ENCODE measurements around the gene SMAD2. TPM values are rescaled to one million over a fixed set of nuclear protein-coding genes. Genes with fewer than 3 reads are reported as not detected.

Gene SMAD2
- polyA plus RNA-seq, 2 of the 4 experiments (the other 2 are of a cell fraction), result 131 to 229 TPM

DNA sequence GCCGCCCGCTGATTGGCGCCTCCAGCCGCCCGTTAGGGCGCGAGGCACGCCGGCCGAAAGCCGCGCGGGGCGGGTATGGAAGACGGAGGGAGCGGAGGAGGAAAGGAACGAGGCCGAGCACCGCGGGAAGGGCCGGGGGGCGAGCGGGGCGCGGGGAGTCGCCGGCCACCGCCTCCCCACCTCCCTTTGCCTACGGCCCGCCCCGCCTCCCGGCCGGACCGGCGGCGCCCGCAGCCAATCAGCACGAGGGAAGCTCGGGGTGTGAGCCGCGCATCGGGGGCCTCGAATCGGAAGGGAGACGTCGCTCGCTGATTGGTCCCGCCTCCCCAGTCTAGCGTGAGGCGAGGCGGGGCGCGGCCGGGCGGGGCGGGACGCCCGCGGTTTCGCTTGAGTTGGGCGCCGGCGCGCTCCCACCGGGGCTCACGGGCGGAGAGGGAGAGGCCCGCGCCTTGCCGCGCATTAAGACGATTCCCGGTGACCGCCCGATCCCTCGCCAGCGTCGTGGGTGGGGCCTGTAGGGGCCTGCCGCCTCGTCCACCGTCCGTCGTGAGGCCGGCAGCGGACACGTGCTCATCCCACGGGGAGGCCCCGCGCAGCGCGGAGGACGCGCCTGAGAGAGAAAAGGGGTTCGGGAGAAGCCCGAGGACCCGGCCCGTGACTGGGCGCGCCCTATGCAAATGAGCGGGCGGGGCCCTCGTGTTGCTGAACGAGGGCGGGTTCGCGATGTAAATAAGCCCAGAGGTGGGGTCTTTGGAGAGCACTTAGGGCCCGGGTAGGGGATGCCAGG, 665 bp upstream of the SMAD2 start:
- CTCF ChIA-PET, result interaction anchor here (1.0 to 2.1 kb wide), 3 partner anchors 66 to 76 kb away, joined by 3 to 13 read pairs (median 9); no protein-coding TSS in a partner anchor
- FAIRE-seq (no peak), ATAC-seq (peak; percentile 84 to 92), DNase-seq (ENCODE audit: low read depth in 1 of 2, low spot score in 1 of 2) (peak; percentile 68 to 96)
- Histone ChIP-seq H3K4me2 (peak overlapping the region; percentile 74), H3K27ac (peak overlapping the region; percentile 98 to 100), H3K9me3 (no peaks in the 10 kb centered on the region), H3K4me1 (peaks cover 35% of the 10 kb centered on the region), H3K4me3 (peak overlapping the region; percentile 87)
- TF ChIP-seq RFX5 (IDR thresholded peaks at IDR 0.05) (no peak), PHF8 (IDR thresholded peaks at IDR 0.05; ENCODE audit: borderline replicate concordance, low read depth) (peak; percentile 84), BHLHE40 (IDR thresholded peaks at IDR 0.05; ENCODE audit: low read depth, low read length) (peak; percentile 84), HOXB13 (CRISPR knock-in tag; IDR thresholded peaks at IDR 0.05; ENCODE audit: low read depth) (peak; percentile 95), POLR2A (IDR thresholded peaks at IDR 0.05; ENCODE audit: low read length) (peak; percentile 65), MAX (IDR thresholded peaks at IDR 0.05) (peak; percentile 98), RNF2 (IDR thresholded peaks at IDR 0.05; ENCODE audit: borderline replicate concordance, low read depth) (0 out of 2 replicates have a peak, but pooled peaks have one; percentile 82), MAZ (IDR thresholded peaks at IDR 0.05; ENCODE audit: borderline replicate concordance, low read depth, low read length) (no peak), KDM1A (IDR thresholded peaks at IDR 0.05; ENCODE audit: low read depth) (no peak), NPAS2 (CRISPR knock-in tag; IDR thresholded peaks at IDR 0.05; ENCODE audit: borderline replicate concordance) (0 out of 2 replicates have a peak, but pooled peaks have one; percentile 60), MYC (IDR thresholded peaks at IDR 0.05; ENCODE audit: borderline replicate concordance, low read length) (peak; percentile 69), HEYL (CRISPR knock-in tag; IDR thresholded peaks at IDR 0.05) (0 out of 2 replicates have a peak, but pooled peaks have one; percentile 32), HOXA7 (CRISPR knock-in tag; IDR thresholded peaks at IDR 0.05) (peak; percentile 57; the same call in 1 of the 2 replicates), GATA3 (IDR thresholded peaks at IDR 0.05; ENCODE audit: borderline replicate concordance) (no peak), TP53 (CRISPR knock-in tag; IDR thresholded peaks at IDR 0.05) (peak; percentile 83), RARB (CRISPR knock-in tag; IDR thresholded peaks at IDR 0.05) (peak; percentile 67; the same call in 1 of the 2 replicates), EHF (CRISPR knock-in tag; IDR thresholded peaks at IDR 0.05) (peak; percentile 80; the same call in 1 of the 2 replicates), HMGXB4 (CRISPR knock-in tag; IDR thresholded peaks at IDR 0.05; ENCODE audit: borderline replicate concordance) (peak; percentile 87; the same call in 1 of the 2 replicates), HOXB5 (CRISPR knock-in tag; IDR thresholded peaks at IDR 0.05) (peak; percentile 94), USF2 (IDR thresholded peaks at IDR 0.05) (peak; percentile 64), JUN (IDR thresholded peaks at IDR 0.05) (peak in 1 of 2 experiments; percentile 67; a peak in 2 of 5 replicates), TFCP2L1 (CRISPR knock-in tag; IDR thresholded peaks at IDR 0.05) (peak; percentile 96), SREBF2 (IDR thresholded peaks at IDR 0.05) (no peak), PBX3 (IDR thresholded peaks at IDR 0.05) (peak; percentile 84), NR3C1 (IDR thresholded peaks at IDR 0.05) (no peak)
- TF ChIP-seq, protein P1, sequence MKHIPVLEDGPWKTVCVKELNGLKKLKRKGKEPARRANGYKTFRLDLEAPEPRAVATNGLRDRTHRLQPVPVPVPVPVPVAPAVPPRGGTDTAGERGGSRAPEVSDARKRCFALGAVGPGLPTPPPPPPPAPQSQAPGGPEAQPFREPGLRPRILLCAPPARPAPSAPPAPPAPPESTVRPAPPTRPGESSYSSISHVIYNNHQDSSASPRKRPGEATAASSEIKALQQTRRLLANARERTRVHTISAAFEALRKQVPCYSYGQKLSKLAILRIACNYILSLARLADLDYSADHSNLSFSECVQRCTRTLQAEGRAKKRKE (CRISPR knock-in tag; IDR thresholded peaks at IDR 0.05; ENCODE audit: low read depth), result peak; percentile 84; the same call in 1 of the 2 replicates
- TF ChIP-seq, protein P2, sequence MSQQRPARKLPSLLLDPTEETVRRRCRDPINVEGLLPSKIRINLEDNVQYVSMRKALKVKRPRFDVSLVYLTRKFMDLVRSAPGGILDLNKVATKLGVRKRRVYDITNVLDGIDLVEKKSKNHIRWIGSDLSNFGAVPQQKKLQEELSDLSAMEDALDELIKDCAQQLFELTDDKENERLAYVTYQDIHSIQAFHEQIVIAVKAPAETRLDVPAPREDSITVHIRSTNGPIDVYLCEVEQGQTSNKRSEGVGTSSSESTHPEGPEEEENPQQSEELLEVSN (IDR thresholded peaks at IDR 0.05; ENCODE audit: borderline replicate concordance, low read depth), result peak; percentile 94
- under 1% methylated on average over 16 of the region's 107 CpGs for WGBS (ENCODE audit: missing lambda C conversion rate)
- POLR2A ChIA-PET, result interaction anchor here (0.6 to 2.3 kb wide), 13 partner anchors 10 to 511 kb away, joined by 3 to 46 read pairs (median 5); no protein-coding TSS in a partner anchor
